Uterus (tissue), 2 donors: ENCODE data around the gene MATK.

Experiments
- POLR2A ChIP-seq, 2 donors: fragments of 450-650 bp; IDR thresholded peaks; one replicate each; pipeline ENCODE4 v1.6.1; 2016; ENCODE audit warnings: antibody characterized with exemption in 2 of 2, mild to moderate bottlenecking in 1 of 2, moderate library complexity in 1 of 2
- TF ChIP-seq, protein P1 (sequence below), 4 experiments: fragments of 200-600 bp in 2 of 4; fragments of 450-650 bp in 2 of 4; sonication (generic) in 2 of 4; IDR thresholded peaks; one replicate each; pipeline ENCODE4 v1.5.1; 2016 to 2019; ENCODE audit warnings: antibody characterized with exemption in 4 of 4, mild to moderate bottlenecking in 2 of 4, moderate library complexity in 1 of 4

DNA sequence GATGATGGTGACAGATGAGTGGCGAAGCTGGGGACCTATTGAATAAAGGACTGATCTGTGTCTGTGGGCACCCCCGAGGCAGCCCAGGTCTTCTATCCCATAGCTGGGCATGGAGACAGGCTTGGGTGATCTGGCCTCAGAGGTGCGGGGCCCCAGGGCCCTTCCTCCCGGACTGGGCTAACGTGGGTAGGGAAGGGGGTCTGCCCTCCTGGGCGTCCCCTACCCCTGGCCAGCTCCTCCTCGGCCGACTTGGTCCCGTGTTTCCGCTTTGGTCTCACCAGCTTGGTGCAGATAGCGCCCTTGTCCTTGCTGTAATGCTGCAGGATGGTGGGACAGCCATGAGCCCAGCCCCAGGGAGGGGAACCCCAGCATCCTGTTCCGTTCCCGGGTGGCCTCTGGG lies 3.3 kb downstream of the MATK start:
- TF ChIP-seq, protein P1, sequence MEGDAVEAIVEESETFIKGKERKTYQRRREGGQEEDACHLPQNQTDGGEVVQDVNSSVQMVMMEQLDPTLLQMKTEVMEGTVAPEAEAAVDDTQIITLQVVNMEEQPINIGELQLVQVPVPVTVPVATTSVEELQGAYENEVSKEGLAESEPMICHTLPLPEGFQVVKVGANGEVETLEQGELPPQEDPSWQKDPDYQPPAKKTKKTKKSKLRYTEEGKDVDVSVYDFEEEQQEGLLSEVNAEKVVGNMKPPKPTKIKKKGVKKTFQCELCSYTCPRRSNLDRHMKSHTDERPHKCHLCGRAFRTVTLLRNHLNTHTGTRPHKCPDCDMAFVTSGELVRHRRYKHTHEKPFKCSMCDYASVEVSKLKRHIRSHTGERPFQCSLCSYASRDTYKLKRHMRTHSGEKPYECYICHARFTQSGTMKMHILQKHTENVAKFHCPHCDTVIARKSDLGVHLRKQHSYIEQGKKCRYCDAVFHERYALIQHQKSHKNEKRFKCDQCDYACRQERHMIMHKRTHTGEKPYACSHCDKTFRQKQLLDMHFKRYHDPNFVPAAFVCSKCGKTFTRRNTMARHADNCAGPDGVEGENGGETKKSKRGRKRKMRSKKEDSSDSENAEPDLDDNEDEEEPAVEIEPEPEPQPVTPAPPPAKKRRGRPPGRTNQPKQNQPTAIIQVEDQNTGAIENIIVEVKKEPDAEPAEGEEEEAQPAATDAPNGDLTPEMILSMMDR (IDR thresholded peaks at IDR 0.05) = no peak
- TF ChIP-seq POLR2A (IDR thresholded peaks at IDR 0.05) = no peak
